HepG2 (cell line): Measurements from ENCODE around the gene NR2F6. TPM values are rescaled to one million over a fixed set of nuclear protein-coding genes. Genes with fewer than 3 reads are reported as not detected.

Experiments used
- ATAC-seq: fragments of 200-7000 bp; cut with Tn5 transposase; 3 replicates; pipeline ENCODE4 v1.9.1; 2020; ENCODE audit warnings: mild to moderate bottlenecking, moderate library complexity
- BruUV-seq: library from RNA; stranded (reverse); fragments of 400-500 nt; replicated peaks from 2 replicates; lab custom pipeline; 2021; lab: Mats Ljungman, UMichigan
- CTCF ChIA-PET: fragments of 300-600 bp; formaldehyde crosslinking; extraction: SDS; loops from one replicate; lab custom pipeline; 2021; ENCODE audit warnings: low total read pairs, inconsistent platforms, low intra/inter-chr PET ratio; lab: Yijun Ruan, JAX
- POLR2A ChIA-PET: fragments of 350-600 bp; sonication (Branson Sonifier 250); formaldehyde crosslinking; loops from one replicate; lab custom pipeline; 2020; ENCODE audit warnings: antibody characterized with exemption, inconsistent platforms; lab: Yijun Ruan, JAX
- DNase-seq: peaks from one replicate; pipeline ENCODE4 v3.0.0-alpha.2; 2015; ENCODE audit warnings: low spot score
- FAIRE-seq: peaks from 3 replicates; lab custom pipeline; 2011; peaks lifted over from hg19 to GRCh38; lab: Jason Lieb, UNC
- H2AFZ ChIP-seq: one replicate; pipeline ENCODE4 v1.6.1; 2011; ENCODE audit warnings: low read length, inconsistent platforms
- H3K27ac ChIP-seq: fragments of 300-600 bp; 3 replicates; pipeline ENCODE4 v1.8.0; 2011; ENCODE audit warnings: mixed run types, mild to moderate bottlenecking, mixed read lengths, low read length, inconsistent platforms; ENCODE audit not compliant: insufficient read depth; ENCODE audit errors: extremely low read length
- H3K27me3 ChIP-seq, 2 experiments: fragments of 200-600 bp in 1 of 2; 2 replicates in 1 of 2; 3 replicates in 1 of 2; pipeline versions ENCODE4 v1.6.0 to v1.8.0; 2011; ENCODE audit warnings: low read length in 2 of 2, mild to moderate bottlenecking in 2 of 2, moderate library complexity in 2 of 2, inconsistent platforms in 1 of 2; ENCODE audit not compliant: insufficient read depth in 2 of 2, control insufficient read depth in 1 of 2
- H3K36me3 ChIP-seq, 2 experiments: fragments of 200-600 bp in 1 of 2; replicated peaks in 1 of 2; 2 replicates in 1 of 2; 3 replicates in 1 of 2; pipeline versions ENCODE4 v1.5.1 to v1.8.0; 2011; ENCODE audit warnings: low read length in 2 of 2, inconsistent platforms in 1 of 2; ENCODE audit not compliant: insufficient read depth in 2 of 2, control insufficient read depth in 1 of 2
- H3K4me1 ChIP-seq: 2 replicates; pipeline ENCODE4 v1.5.1; 2012; ENCODE audit warnings: low read length, inconsistent platforms; ENCODE audit not compliant: insufficient read depth
- H3K4me2 ChIP-seq: 2 replicates; pipeline ENCODE4 v1.6.0; 2011; ENCODE audit warnings: low read depth, low read length, inconsistent platforms
- H3K4me3 ChIP-seq, 3 experiments: fragments of 200-600 bp in 1 of 3; sonication (generic), shearing (Covaris generic) in 1 of 3; replicated peaks in 1 of 3; 2 replicates each; pipeline ENCODE4 v1.5.1; 2011 to 2016; ENCODE audit warnings: low read length in 3 of 3, inconsistent platforms in 2 of 3, low read depth in 2 of 3, mild to moderate bottlenecking in 2 of 3, control low read depth in 1 of 3, mixed read lengths in 1 of 3; ENCODE audit not compliant: insufficient read depth in 1 of 3
- H3K79me2 ChIP-seq: one replicate; pipeline ENCODE4 v1.6.1; 2011; ENCODE audit warnings: low read length, inconsistent platforms; ENCODE audit not compliant: insufficient read depth
- H3K9ac ChIP-seq: 2 replicates; pipeline ENCODE4 v1.6.0; 2011; ENCODE audit warnings: mild to moderate bottlenecking, low read depth, low read length, inconsistent platforms; ENCODE audit not compliant: insufficient read depth
- H3K9me3 ChIP-seq: 2 replicates; pipeline ENCODE4 v1.5.1; 2012; ENCODE audit warnings: mild to moderate bottlenecking, low read length
- H4K20me1 ChIP-seq: 2 replicates; pipeline ENCODE4 v1.6.0; 2011; ENCODE audit warnings: inconsistent platforms, mild to moderate bottlenecking, low read length, moderate library complexity; ENCODE audit not compliant: insufficient read depth
- EED ChIP-seq: sonication (generic); formaldehyde crosslinking; IDR thresholded peaks from 2 replicates; pipeline ENCODE4 v1.5.0; 2020; ENCODE audit warnings: mild to moderate bottlenecking, missing genetic modification reagents
- HHEX ChIP-seq: IDR thresholded peaks from 2 replicates; pipeline ENCODE4 v1.6.1; 2016; ENCODE audit warnings: control low read depth
- RAD21 ChIP-seq: fragments of 450-650 bp; formaldehyde crosslinking; IDR thresholded peaks from 2 replicates; pipeline ENCODE4 v1.5.0; 2020; ENCODE audit warnings: mild to moderate bottlenecking
- RBFOX2 ChIP-seq: fragments of 200-400 bp; formaldehyde crosslinking; IDR thresholded peaks from 2 replicates; pipeline ENCODE4 v1.6.1; 2017; ENCODE audit warnings: low read depth, mild to moderate bottlenecking, low read length
- ZNF121 ChIP-seq: sonication (generic); formaldehyde crosslinking; IDR thresholded peaks from 2 replicates; pipeline ENCODE4 v1.5.0; 2020; ENCODE audit warnings: mild to moderate bottlenecking, missing genetic modification reagents
- ZSCAN25 ChIP-seq: sonication (generic); formaldehyde crosslinking; IDR thresholded peaks from 2 replicates; pipeline ENCODE4 v1.8.0; 2022; ENCODE audit warnings: mild to moderate bottlenecking, missing genetic modification reagents
- WGBS: methylation state at CpG from one replicate; pipeline ENCODE4 v1.1.6; 2017; ENCODE audit warnings: low lambda C conversion rate; 5-methylcytosine and 5-hydroxymethylcytosine counted together
- in situ Hi-C: cut with HindIII; loops from 2 replicates; pipeline ENCODE4 v1.10.0; 2017; ENCODE audit warnings: low pct_unique_long_range_greater_than_20kb; ENCODE audit not compliant: extremely low pct_ligation_motif_present
- intact Hi-C: fragments of 100-400 bp; cut with micrococcal nuclease; formaldehyde crosslinking; loops from one replicate; pipeline ENCODE4 v1.10.0; 2022; ENCODE audit not compliant: unreplicated experiment
- polyA plus RNA-seq, 8 experiments: library from polyadenylated mRNA; depleted of rRNA in 3 of 8; stranded (reverse) in 7 of 8; unstranded in 1 of 8; fragments of >200 nt; fragmentation: Illumina TruSeq in 4 of 8; extraction: Trizol in 4 of 8; gene quantifications; 2 replicates each; pipeline versions ENCODE4 v1.2.1 to v1.2.3, GENCODE V29; 2011 to 2016; ENCODE audit warnings: low read depth in 4 of 8, missing spikeins in 1 of 8, mixed read lengths in 1 of 8; ENCODE audit not compliant: insufficient read depth in 1 of 8
- total RNA-seq, 5 experiments: library from RNA; depleted of rRNA; stranded (reverse); fragments of >200 nt; fragmentation: Illumina TruSeq; extraction: Trizol; gene quantifications; 2 replicates each; pipeline ENCODE4 v1.2.3, GENCODE V29; 2016; ENCODE audit warnings: low read depth in 1 of 5
- TF ChIP-seq, protein P1 (sequence below): sonication (generic); formaldehyde crosslinking; IDR thresholded peaks from 2 replicates; pipeline ENCODE4 v1.4.0; 2020; ENCODE audit warnings: missing genetic modification reagents; ENCODE audit errors: not compliant biosample characterization
- TF ChIP-seq, protein P2 (sequence below): sonication (generic); formaldehyde crosslinking; IDR thresholded peaks from 2 replicates; pipeline ENCODE4 v1.5.0; 2020; ENCODE audit warnings: mild to moderate bottlenecking, missing genetic modification reagents, moderate library complexity
- TF ChIP-seq, protein P3 (sequence below): sonication (generic); formaldehyde crosslinking; IDR thresholded peaks from 2 replicates; pipeline ENCODE4 v1.5.1; 2020; ENCODE audit warnings: mild to moderate bottlenecking, missing genetic modification reagents, moderate library complexity

Gene NR2F6
- total and polyA plus RNA-seq, 2 of the 13 experiments (the other 11 are each of a cell fraction or from before 2014, with no cell fraction given) = 30.9 to 72.4 TPM

DNA sequence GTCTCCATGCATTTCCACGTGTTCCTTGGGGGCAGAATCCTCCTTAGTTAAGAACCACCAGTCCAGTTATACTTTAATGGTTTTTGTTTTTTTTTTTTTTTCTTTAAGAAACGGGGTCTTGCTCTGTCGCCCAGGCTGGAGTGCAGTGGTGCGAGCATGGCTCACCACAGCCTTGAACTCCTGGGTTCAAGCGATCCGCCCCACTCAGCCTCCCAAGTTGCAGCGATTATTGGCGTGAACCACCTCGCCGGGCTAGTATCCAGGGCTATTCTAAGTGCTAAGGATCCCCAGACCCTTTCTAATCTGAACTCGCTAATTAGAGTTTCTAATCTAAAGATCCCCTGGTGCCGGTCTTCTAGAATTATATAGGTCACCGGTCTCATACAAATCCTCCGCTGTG, 47.9 kb upstream of the NR2F6 start:
- FAIRE-seq = no peak
- H2AFZ ChIP-seq = no peak overlapping the region
- DNase-seq = no peak
- in situ Hi-C loops (no loop called here), intact Hi-C loops (no loop called here)
- H3K27ac ChIP-seq = no peak overlapping the region
- ATAC-seq = no peak
- H3K4me2 ChIP-seq = no peak overlapping the region
- H3K9me3 ChIP-seq = peaks cover 5% of the 10 kb centered on the region
- TF ChIP-seq EED (CRISPR knock-in tag) = no peak
- no peak for TF ChIP-seq ZSCAN25
- TF ChIP-seq ZNF121 (CRISPR knock-in tag) = no peak
- no peak overlapping the region for H3K4me3 ChIP-seq
- ChIA-PET POLR2A (no interaction called here), CTCF (interaction anchor here (0.6 kb wide), 1 partner anchor 90 kb away, joined by 3 read pairs; no protein-coding TSS in a partner anchor)
- peaks cover 0 to 6% of the 10 kb centered on the region in 2 experiments; a peak in 1 of 5 replicates for H3K36me3 ChIP-seq
- H4K20me1 ChIP-seq = no peaks in the 10 kb centered on the region
- BruUV-seq = no TSS peak
- no peak overlapping the region for H3K9ac ChIP-seq
- H3K79me2 ChIP-seq = no peaks in the 10 kb centered on the region
- no peaks in the 10 kb centered on the region for H3K27me3 ChIP-seq
- 97% methylated on average over 14 of the region's 14 CpGs for WGBS
- H3K4me1 ChIP-seq = no peaks in the 10 kb centered on the region

DNA sequence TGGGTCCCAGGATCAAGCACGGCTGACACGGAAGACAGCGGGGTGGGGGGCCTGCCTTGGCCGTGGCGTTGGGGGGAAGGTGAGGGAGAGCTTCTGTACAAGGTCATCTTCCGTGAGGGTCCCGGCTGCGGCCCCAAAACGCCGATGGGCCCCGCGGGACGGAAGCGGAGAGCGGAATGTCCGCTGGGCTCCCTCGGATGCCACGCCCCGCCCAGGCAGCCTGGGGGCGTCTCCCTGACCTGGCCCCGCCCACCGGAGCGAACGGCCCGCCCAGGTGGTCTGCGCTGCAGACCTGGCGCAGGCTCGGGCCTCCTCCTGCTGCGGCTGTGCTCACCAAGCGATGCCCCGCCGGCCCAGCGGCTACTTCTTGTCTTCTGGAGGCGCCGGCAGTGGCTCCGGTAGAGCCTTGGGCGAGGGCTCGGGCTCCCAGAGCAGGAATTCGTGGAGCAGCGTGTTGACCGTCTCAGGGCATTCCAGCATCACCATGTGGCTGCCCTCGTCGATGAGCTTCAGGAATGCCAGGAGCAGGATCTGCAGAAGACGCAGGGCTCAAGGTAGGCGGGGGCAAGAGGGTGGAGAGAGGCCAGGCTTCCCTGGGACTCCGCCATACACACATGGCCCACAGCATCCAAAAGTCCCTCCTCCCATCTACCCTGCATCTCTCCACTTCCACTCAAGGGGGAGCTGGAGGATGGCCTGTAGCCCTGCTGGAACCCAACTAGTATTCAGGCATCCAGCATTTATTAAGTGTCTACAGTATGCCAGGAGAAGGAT, 46.8 kb upstream of the NR2F6 start:
- BruUV-seq = no TSS peak
- in situ Hi-C loops = no loop called here
- intact Hi-C loops = no loop called here
- TF ChIP-seq, protein P1, sequence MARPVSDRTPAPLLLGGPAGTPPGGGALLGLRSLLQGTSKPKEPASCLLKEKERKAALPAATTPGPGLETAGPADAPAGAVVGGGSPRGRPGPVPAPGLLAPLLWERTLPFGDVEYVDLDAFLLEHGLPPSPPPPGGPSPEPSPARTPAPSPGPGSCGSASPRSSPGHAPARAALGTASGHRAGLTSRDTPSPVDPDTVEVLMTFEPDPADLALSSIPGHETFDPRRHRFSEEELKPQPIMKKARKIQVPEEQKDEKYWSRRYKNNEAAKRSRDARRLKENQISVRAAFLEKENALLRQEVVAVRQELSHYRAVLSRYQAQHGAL = no peak
- TF ChIP-seq HHEX (no peak), RAD21 (peak; percentile 46), RBFOX2 (no peak)
- TF ChIP-seq, protein P2, sequence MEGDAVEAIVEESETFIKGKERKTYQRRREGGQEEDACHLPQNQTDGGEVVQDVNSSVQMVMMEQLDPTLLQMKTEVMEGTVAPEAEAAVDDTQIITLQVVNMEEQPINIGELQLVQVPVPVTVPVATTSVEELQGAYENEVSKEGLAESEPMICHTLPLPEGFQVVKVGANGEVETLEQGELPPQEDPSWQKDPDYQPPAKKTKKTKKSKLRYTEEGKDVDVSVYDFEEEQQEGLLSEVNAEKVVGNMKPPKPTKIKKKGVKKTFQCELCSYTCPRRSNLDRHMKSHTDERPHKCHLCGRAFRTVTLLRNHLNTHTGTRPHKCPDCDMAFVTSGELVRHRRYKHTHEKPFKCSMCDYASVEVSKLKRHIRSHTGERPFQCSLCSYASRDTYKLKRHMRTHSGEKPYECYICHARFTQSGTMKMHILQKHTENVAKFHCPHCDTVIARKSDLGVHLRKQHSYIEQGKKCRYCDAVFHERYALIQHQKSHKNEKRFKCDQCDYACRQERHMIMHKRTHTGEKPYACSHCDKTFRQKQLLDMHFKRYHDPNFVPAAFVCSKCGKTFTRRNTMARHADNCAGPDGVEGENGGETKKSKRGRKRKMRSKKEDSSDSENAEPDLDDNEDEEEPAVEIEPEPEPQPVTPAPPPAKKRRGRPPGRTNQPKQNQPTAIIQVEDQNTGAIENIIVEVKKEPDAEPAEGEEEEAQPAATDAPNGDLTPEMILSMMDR (CRISPR knock-in tag) = peak; percentile 71
- TF ChIP-seq, protein P3, sequence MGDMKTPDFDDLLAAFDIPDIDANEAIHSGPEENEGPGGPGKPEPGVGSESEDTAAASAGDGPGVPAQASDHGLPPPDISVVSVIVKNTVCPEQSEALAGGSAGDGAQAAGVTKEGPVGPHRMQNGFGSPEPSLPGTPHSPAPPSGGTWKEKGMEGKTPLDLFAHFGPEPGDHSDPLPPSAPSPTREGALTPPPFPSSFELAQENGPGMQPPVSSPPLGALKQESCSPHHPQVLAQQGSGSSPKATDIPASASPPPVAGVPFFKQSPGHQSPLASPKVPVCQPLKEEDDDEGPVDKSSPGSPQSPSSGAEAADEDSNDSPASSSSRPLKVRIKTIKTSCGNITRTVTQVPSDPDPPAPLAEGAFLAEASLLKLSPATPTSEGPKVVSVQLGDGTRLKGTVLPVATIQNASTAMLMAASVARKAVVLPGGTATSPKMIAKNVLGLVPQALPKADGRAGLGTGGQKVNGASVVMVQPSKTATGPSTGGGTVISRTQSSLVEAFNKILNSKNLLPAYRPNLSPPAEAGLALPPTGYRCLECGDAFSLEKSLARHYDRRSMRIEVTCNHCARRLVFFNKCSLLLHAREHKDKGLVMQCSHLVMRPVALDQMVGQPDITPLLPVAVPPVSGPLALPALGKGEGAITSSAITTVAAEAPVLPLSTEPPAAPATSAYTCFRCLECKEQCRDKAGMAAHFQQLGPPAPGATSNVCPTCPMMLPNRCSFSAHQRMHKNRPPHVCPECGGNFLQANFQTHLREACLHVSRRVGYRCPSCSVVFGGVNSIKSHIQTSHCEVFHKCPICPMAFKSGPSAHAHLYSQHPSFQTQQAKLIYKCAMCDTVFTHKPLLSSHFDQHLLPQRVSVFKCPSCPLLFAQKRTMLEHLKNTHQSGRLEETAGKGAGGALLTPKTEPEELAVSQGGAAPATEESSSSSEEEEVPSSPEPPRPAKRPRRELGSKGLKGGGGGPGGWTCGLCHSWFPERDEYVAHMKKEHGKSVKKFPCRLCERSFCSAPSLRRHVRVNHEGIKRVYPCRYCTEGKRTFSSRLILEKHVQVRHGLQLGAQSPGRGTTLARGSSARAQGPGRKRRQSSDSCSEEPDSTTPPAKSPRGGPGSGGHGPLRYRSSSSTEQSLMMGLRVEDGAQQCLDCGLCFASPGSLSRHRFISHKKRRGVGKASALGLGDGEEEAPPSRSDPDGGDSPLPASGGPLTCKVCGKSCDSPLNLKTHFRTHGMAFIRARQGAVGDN = peak; percentile 20; the same call in 1 of the 2 replicates

More for the DNA sequence above, 46.8 kb upstream of the NR2F6 start:
- H3K9me3 ChIP-seq = no peaks in the 10 kb centered on the region
- no peaks in the 10 kb centered on the region for H3K79me2 ChIP-seq
- DNase-seq (peak; percentile 51), ATAC-seq (peak; percentile 80), FAIRE-seq (peak; percentile 15)
- H3K4me3 ChIP-seq = no peak overlapping the region
- no peak overlapping the region for H2AFZ ChIP-seq
- 94% methylated on average over 13 of the region's 46 CpGs for WGBS
- H3K4me2 ChIP-seq = no peak overlapping the region
- H3K36me3 ChIP-seq = no peaks in the 10 kb centered on the region
- no peaks in the 10 kb centered on the region for H3K4me1 ChIP-seq
- H3K9ac ChIP-seq = no peak overlapping the region
- ChIA-PET POLR2A (interaction anchor here (0.6 kb wide), 1 partner anchor 89 kb away, joined by 3 read pairs; no protein-coding TSS in a partner anchor), CTCF (interaction anchor here (0.6 to 1.0 kb wide), 2 partner anchors 13 to 92 kb away, joined by 3 to 4 read pairs; partner anchors contain the start of gene MRPL34)
- H3K27me3 ChIP-seq = no peaks in the 10 kb centered on the region
- no peak overlapping the region for H3K27ac ChIP-seq
- no peaks in the 10 kb centered on the region for H4K20me1 ChIP-seq
